Measurements from ENCODE around the gene DMXL1.

GRCh38 chr5:119290607-119291006, 219.7 kb downstream of the DMXL1 start:
- no peak for TF ChIP-seq CTCF (IDR thresholded peaks at IDR 0.05; ENCODE audit: low read depth, low read length)
- TF ChIP-seq POLR2A (IDR thresholded peaks at IDR 0.05; ENCODE audit: extremely low read depth, insufficient read length), result no peak
- no peak for TF ChIP-seq MAX (IDR thresholded peaks at IDR 0.05; ENCODE audit: low read depth, low read length)
- no peak for TF ChIP-seq MYC (IDR thresholded peaks at IDR 0.05; ENCODE audit: low read depth, low read length)

Measured in NB4 (cell line).